Activated gamma-delta T cell (primary cell): Measurements from ENCODE around the gene NOL6.
A peak's percentile ranks its signal among the peaks of the same experiment; 100 is the strongest.
"Not testable (repeated sequence)": the region's sequence is repeated elsewhere in the genome, so short reads cannot be mapped to it uniquely, and the experiment has no call there.

Experiments
- DNase-seq: peaks from one replicate; lab custom pipeline; 2025; lab: John Stamatoyannopoulos, UW
- total RNA-seq, 2 donors: gene quantifications; one replicate each; lab custom pipeline; 2026; lab: John Stamatoyannopoulos, UW

NOL6 gene, protein sequence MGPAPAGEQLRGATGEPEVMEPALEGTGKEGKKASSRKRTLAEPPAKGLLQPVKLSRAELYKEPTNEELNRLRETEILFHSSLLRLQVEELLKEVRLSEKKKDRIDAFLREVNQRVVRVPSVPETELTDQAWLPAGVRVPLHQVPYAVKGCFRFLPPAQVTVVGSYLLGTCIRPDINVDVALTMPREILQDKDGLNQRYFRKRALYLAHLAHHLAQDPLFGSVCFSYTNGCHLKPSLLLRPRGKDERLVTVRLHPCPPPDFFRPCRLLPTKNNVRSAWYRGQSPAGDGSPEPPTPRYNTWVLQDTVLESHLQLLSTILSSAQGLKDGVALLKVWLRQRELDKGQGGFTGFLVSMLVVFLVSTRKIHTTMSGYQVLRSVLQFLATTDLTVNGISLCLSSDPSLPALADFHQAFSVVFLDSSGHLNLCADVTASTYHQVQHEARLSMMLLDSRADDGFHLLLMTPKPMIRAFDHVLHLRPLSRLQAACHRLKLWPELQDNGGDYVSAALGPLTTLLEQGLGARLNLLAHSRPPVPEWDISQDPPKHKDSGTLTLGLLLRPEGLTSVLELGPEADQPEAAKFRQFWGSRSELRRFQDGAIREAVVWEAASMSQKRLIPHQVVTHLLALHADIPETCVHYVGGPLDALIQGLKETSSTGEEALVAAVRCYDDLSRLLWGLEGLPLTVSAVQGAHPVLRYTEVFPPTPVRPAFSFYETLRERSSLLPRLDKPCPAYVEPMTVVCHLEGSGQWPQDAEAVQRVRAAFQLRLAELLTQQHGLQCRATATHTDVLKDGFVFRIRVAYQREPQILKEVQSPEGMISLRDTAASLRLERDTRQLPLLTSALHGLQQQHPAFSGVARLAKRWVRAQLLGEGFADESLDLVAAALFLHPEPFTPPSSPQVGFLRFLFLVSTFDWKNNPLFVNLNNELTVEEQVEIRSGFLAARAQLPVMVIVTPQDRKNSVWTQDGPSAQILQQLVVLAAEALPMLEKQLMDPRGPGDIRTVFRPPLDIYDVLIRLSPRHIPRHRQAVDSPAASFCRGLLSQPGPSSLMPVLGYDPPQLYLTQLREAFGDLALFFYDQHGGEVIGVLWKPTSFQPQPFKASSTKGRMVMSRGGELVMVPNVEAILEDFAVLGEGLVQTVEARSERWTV
- total RNA-seq, result 67.9 to 107 reads per million in 2 donors

DNA sequence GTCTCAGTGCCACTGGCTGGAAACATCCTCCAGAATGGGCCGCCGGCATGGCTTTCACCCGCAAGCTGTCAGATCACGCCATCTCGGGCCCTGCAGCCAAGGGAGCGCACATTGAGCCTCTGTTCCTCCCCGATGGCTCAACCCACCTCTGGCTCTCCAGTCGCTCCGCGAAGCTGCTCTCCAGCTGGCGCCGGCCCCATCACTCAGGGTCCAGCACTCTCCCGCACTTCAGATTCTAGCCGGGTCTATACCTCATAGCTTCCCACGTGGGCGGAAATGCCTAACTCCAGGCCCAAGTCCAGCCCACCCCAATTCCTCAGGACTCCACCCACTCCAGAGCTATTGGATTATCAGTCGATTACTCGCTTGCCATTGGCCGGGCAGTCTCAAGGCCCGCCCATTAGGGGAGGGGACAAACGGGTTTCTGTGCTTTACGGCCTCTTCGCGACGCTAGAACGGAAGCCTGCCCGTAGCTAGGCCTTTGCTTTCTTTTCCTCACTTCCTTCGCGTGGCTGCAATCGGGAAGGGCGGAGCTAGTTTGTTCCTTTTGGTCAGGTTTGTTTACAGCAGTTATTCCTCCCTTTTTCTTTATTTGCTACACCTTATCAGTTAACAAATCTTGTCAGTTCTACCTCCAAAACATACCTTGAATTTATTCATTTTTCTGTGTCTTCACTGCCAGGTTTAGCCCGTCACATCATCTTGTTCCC is at the start of gene NOL6:
NOL6 (minus strand) TSS at position 282 of the 710 bp plus-strand sequence; CDS start at position 200, 82 bp downstream.
- DNase-seq, result peak; percentile 58

DNA sequence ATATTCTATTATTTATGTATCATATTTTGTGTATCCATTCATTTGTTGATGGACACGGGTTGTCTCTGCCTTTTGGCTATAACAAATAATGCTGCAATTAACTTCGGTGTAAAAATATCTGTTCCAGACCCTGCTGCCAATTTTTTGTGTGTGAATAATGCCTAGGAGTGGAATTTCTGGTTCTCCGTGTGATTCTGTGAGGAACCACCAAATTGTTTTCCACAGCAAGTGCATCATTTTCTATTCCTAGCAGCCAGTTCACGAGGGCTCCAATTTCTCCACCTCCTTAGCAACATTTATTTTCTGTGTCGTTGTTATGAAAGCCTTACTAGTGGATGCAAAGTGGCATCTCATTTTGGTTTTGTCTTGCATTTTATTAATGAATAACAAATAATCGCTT is 48.1 kb upstream of the NOL6 start:
- not testable (repeated sequence) for DNase-seq

DNA sequence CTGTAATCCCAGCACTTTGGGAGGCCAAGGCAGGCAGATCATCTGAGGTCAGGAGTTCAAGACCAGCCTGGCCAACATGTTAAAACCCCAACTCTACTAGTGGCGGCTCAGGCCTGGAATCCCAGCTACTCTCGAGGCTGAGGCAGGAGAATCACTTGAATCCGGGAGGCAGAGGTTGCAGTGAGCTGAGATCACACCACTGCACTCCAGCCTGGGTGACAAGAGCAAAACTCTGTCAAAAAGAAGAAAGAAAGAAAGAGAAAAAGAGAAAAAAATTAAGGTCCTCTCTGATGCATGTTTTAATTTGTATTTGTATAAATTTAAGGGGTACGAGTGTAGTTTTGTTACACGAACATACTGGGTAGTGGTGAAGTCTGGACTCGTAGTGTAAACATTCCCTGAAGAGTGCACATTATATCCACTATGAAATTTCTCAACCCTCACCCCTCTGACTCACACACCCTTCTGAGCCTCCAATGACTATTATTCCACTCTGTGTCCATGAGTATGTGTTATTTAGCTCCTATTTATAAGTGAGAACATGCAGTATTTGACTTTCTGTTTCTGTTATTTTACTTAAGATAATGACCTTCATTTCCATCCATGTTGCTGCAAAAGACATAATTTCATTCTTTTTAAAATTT is 44.3 kb upstream of the NOL6 start:
- not testable (repeated sequence) for DNase-seq

DNA sequence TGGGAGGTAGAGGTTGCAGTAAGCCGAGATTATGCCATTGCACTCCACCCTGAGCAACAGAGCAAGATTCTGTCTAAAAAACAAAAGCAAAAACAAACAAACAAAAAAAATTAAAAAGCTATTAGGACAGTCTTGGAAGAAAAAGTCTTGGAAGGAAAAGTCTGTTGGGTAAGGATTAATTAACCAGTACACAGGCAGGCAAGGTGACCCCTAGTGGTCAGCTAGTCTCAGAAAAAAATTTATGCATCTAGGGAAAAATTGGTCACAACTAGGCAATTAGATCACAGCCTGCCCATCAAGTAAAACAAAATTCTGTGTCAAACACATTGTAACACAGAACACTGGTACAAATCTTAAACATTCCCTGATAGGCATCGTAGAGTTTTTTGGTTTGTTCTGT is 43.6 kb upstream of the NOL6 start:
- DNase-seq, result no peak

DNA sequence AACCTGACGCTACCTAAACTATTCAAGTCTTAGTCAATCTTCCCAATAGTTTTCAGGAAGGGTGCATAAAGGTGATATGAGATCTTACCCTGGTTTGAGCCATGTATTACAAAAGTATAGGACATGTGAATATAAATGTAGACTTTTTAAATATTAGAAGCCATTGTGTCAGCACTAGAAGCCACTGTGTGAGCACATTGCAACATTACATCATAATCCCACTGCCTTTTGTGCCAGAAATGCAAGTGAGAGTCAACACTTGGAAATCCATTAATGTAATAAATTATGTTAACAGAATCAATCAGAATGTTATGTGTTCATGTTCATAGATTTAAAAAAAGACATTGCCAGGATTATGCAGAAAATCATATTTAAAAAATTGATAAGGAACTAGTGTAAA is 42.7 kb upstream of the NOL6 start:
- not testable (repeated sequence) for DNase-seq

DNA sequence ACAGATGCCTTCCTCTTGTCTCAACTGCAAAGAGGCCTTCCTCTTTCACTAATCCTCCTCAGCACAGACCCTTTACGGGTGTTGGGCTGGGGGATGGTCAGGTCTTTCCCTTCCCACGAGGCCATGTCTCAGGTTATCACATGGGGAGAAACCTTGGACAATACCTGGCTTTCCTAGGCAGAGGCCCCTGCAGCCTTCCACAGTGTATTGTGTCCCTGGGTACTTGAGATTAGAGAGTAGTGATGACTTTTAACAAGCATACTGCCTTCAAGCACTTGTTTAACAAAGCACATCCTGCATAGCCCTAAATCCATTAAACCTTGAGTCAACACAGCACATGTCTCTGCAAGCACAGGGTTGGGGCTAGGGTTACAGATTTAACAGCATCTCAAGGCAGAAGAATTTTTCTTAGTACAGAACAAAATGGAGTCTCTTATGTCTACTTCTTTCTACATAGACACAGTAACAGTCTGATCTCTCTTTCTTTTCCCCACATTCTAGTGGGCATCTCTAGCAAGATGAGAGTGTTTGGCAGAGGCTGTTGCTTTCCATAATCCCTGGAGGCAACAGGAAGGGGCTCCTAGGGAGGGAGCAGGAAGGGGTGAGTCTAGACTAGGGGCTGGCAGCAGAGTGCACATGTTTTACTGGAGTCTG is 41.7 kb upstream of the NOL6 start:
- not testable (repeated sequence) for DNase-seq

DNA sequence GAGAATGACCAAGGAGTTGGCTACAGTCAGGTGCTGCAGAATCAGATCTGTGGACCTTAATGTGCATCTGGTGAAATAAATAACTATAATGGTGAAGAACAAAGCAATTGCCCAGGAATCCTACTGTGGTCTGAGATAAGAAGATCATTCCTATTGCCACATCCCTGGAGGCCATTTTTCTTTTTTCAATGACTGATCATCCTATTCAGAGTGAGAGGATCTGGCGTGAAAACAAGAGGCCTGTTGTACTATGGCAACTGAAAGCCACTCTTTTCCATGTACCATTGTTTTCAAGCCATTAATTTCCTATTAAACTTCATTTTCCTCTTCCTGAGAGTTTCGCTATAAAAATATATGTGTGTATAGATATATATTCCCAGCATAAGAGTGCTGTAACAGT is 38.8 kb upstream of the NOL6 start:
- not testable (repeated sequence) for DNase-seq

DNA sequence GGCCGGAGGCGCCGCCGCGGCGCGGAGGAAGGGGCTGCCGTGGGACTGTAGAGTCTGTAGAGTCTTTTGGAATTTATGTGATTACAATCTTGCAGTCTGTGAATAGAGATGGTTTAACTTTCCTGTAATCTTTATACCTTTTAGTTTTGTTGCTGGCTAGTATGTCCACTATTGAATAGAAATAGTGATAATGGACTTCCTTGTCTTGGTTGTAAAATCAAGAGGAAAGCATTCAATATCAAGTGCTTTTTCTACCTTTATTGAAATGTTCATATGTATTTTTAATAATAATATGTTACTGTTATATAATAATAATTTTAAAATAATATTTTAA is 37.4 kb upstream of the NOL6 start:
- not testable (repeated sequence) for DNase-seq

DNA sequence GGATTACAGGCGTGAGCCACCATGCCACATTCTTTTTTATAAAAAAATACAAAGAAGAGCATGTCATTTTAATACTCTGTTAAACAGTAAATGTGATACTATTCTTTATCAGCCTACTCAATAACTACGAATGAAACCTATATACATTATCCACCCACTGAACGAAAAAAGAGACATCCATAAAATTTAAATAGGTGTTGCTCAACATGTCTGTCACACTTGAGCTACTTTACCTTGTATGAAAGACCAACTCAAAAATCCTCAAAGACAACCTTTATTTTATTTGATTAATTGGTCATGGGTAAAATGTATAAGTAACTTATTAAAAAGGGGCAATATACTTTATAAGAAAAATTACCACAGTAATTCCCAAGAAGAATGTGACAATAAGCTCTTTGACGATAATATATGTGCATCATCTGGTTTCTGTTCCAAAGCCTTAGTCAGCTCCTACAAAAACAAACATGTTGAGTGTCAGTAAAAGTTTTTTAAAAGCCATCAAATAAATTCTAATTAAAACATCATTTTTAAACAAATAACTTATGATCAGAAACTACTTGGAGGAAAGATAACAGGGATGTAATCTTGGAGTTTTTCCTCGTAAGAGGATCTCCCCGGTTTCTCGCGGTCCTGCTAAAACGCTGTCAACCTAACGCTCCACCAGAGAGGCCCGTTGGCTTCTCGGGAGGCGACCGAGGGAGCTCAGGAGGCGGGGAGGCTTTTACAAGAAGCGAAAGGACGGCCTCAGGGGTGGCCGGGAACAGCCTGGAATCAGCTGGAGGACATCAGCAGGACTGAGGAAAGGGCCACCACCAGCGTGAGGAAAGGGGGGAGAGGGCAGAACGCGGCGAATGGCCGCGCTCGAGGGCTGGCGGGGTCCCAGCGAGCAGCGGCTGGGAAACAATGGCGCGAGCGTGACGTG is 36.8 kb upstream of the NOL6 start:
- peak; percentile 15 for DNase-seq

DNA sequence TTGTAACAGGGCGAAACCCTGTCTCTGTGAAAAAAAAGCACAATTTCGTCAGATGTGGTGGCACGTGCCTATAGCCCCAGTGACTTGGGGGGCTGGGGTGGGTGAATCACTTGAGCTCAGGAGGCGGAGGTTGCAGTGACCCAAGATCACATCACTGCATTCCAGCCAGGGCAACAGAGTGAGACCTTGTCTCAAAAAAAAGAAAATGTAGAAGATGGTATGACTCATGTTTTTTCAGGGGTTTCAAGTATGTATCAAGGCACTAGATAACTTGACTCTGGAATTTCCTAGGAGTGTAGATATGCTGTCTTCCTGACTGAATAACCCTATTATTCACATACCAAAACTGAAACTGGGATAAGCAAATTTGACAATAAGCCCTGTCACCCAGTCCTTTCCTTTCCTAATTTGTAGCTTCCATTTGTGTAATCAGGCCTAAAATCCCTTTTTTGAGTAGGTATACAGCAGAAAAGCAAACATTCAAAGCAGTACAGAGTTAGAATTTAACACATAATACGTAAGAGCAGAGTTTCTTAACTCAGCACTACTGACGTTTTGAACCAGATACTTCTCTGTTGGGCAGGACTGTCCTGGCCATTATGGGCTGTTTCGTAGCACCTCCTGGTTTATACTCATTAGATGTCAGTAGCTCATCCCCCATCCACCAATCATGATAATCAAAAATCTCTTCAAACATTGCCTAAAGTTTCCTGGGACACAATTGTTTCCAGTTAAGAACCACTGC is 33.1 kb upstream of the NOL6 start:
- no peak for DNase-seq

DNA sequence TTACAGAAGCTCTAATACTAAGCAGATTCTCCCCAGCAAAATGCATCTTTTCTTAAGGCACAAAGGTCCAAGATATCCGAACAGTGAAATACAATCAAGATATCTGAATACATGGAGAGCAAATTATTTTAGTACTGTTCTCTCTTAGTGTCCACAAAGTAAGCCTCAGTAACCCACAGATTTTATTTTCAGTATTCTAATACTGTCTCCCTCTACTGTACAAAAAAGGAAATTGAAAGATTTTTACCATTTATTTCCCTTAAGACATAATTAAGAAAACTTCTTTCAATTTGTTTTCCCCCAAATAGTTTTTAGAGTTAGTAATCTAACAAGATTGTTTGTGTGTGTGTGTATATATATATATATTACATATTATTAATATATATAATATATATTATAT is 24.7 kb upstream of the NOL6 start:
- no peak for DNase-seq

DNA sequence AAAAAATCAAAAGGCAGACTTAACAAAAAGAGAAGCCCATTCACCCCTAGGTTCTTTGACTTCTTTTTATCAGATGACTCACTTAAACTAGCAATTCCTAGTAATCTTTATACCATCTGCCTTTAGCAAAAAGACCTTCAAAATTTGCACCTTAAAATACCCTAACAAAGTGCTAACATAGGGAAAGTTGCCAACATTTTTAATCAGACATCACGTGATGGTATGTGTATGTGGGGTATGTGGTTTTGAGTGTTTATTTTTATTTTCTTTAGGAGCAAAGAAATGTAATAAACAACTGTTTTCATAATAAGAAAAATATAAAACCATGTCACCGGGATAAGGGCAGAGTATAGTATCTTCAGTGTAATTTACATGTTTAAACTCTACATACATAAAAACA is 20.1 kb upstream of the NOL6 start:
- DNase-seq, result not testable (repeated sequence)

DNA sequence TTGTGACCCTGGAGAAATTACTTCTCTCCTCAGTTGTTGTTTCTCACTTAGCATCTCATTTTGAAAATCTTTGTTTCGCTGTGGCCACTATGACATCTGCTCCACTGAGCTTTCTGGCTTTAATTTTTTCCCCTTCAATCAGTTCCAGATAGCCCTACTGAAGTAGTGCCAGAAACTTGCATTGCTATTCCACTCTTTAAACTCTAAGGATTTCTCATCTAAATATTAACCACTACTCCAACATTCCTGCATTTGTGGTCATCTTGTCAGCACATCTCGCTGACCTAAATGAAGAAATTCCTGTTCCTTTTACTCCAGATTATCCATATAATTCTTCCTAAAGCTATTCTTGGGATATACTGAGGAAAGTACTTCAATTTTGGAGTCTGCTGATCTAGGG is 15.3 kb upstream of the NOL6 start:
- DNase-seq, result no peak

DNA sequence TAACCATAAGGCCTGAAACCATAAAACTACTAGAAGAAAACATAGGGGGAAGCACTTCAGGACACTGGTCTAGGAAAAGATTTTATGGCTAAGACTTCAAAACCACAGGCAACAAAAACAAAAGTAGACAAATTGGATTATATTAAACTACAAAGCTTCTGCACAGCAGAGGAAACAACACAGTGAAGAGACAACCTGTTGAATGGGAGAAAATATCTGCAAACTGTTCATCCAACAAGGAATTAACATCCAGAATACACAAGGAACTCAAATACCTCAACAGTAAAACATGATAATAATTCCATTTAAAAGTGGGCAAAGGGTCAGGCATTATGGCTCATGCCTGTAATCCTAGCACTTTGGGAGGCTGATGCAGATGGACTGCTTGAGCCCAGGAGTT is 11.6 kb upstream of the NOL6 start:
- not testable (repeated sequence) for DNase-seq

DNA sequence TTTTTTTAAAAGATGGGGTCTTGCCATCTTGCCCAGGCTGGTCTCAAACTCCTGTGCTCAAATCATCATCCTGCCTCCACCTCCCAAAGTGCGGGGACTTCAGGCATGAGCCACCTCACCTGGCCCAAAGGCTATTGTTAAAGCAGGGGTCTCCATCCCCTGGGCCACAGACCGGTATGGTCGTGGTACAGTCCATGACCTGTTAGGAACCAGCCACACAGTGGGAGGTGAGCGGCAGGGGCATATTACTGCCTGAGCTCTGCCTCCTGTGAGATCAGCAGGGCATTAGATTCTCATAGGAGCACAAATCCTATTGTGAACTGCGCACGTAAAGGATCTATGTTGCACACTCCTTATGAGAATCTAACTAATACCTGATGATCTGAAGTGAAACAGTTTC is 7.3 kb upstream of the NOL6 start:
- no peak for DNase-seq

DNA sequence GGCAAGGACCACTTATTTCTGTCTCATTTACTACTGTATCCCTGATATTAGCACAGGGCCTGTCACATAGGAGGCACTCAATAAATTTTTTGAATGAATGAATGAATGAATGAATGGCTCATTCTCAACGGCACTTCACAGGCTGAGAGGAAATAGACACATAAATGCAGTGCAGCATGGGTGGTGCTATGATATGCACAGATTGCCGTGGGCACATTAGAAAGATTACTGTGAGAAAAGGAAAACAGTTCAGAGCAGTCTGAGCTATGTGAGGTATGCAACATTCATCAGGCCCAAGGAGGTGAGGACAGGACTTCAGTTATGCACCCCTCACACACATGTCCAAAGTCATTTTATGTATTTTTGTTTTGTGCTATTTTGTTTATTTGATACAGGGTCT is 6.4 kb upstream of the NOL6 start:
- DNase-seq, result no peak

DNA sequence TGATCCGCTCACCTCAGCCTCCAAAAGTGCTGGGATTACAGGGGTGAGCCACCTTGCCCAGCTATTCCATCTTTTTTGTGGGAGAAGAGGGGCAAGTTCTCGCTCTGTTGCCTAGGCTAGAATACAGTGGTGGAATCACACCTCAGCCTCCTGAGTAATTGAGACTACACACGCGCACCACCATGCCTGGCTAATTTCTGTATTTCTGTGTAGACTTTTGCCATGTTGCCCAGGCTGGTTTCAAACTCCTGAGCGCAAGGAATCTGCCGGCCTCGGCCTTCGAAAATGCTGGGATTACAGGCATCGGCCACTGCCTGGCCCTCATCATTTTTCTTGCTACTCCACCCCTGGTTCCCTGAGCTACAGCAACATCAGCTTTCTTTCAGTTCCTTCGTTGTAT is 2.8 kb upstream of the NOL6 start:
- DNase-seq, result no peak

DNA sequence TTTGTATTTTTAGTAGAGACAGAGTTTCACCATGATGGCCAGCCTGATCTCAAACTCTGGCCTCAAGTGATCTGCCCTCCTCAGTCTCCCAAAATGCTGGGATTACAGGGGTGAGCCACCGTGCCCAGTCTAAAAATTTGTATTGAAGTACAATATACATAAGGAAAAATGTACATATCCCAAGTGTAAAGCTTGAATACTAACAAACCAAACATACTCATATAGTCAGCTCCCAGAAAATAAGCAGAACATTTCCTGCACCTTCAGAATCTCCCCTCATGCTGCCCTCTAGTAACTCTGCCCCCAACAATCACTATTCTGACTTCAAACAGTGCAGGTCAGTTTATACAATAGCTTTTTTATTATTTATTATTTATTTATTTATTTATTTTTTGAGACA is 1.6 kb upstream of the NOL6 start:
- DNase-seq, result no peak
